Fibroblast of mammary gland (primary cell): ENCODE measurements around the gene USP22.

Source experiments
- DNase-seq: peaks from one replicate; pipeline ENCODE4 v3.0.0-alpha.2; 2010; ENCODE audit warnings: low read depth
- H3K4me3 ChIP-seq: 2 replicates; pipeline ENCODE4 v1.5.1; 2011; ENCODE audit warnings: low read depth, mild to moderate bottlenecking, low read length, moderate library complexity; ENCODE audit not compliant: control insufficient read depth
- TF ChIP-seq, protein P1 (sequence below): conservative IDR thresholded peaks from 2 replicates; pipeline ENCODE4 v1.5.1; 2011; ENCODE audit warnings: low read depth, low read length, inconsistent platforms; ENCODE audit not compliant: control insufficient read depth, insufficient read depth

Gene USP22

DNA sequence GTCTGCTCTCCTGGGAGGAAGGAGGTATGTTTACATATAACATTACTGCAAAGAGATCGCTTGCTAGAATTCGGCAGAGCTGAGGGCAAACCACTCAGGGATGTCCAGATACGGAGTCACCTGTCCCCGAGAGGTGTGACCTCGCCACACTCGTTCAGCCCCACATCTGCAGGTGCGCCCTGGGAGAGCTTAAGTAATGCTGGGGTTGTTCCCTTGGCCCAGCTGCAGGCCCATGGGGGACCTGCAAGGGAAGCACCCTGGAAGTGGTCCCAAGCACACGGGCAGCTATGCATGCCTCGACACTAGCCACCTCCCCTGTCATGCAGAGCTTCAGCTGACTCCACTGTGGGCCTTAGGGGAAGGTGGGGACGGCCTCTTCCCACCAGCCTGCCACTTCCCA, 22.2 kb downstream of the USP22 start:
- TF ChIP-seq, protein P1, sequence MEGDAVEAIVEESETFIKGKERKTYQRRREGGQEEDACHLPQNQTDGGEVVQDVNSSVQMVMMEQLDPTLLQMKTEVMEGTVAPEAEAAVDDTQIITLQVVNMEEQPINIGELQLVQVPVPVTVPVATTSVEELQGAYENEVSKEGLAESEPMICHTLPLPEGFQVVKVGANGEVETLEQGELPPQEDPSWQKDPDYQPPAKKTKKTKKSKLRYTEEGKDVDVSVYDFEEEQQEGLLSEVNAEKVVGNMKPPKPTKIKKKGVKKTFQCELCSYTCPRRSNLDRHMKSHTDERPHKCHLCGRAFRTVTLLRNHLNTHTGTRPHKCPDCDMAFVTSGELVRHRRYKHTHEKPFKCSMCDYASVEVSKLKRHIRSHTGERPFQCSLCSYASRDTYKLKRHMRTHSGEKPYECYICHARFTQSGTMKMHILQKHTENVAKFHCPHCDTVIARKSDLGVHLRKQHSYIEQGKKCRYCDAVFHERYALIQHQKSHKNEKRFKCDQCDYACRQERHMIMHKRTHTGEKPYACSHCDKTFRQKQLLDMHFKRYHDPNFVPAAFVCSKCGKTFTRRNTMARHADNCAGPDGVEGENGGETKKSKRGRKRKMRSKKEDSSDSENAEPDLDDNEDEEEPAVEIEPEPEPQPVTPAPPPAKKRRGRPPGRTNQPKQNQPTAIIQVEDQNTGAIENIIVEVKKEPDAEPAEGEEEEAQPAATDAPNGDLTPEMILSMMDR, result no peak
- no peak for DNase-seq
- no peak overlapping the region for H3K4me3 ChIP-seq

DNA sequence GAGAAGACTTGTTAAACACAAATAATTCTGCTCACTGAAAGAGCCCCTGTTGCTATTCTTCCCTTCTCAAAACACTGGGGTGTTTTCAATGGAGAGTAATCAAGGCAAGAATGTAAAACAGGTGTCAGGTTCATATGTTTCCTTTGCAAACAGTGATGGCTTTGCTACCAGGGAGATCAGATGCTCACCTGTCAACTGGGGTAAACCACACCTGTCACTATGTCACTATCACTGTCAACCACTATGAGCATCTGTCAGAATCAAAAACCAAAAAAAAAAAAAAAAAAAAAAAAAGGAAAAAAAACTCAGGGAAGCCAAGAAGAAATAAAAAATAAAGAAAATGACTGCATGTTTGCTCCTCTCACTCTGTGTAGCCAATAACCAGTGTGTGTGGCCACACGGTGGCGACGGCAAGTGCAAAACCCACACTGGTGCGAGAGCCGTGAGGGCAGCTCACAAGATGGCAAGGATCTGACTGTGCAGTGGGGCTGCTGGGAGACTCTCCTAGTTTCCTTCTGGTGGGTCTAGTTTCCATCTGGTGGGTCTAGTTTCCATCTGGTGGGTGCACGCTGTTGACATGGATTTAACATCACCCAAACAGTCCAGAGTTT, 22.7 kb downstream of the USP22 start:
- no peak overlapping the region for H3K4me3 ChIP-seq
- TF ChIP-seq, protein P1, result peak; percentile 32
- DNase-seq, result peak; percentile 49

DNA sequence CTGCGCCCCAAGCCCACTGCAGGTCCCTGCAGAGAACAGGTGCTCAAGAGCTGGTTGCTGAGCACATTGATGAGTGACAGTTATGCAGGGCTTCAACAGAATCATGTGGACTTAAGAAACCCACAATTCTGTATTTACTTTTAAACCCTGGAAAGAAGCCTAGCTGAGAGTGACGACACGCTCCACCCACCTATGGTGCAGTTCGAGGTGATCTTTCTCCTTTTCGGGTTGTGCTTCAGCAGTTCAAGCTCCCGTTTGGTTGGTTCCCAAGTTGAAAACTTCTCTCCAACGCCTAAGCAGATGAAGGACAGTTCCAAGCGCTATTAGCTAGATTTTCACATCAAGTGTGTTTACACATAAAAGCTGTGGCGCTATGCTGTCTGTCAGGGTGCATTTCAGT, 23.9 kb downstream of the USP22 start:
- no peak for DNase-seq
- TF ChIP-seq, protein P1, result no peak
- no peak overlapping the region for H3K4me3 ChIP-seq

DNA sequence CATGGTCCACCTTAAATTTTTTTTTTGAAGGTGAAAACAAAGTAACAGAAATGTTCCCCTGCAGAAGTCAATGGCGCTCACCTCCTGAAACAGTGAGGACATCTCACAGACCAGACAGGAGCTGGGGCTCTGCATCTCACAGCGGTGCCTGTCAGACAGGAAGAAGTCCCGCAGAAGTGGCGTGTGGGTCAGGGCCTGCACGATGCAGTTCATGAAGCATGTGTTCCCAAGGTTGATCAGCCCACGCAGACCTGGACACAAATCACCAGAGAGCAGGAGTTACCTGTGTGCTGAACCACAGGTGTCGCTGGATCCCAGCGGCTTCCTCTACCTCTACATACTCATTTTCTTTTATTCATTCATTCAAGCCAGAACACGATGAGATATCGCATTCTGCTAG, 24.9 kb downstream of the USP22 start:
- no peak overlapping the region for H3K4me3 ChIP-seq
- no peak for DNase-seq
- TF ChIP-seq, protein P1, result no peak

DNA sequence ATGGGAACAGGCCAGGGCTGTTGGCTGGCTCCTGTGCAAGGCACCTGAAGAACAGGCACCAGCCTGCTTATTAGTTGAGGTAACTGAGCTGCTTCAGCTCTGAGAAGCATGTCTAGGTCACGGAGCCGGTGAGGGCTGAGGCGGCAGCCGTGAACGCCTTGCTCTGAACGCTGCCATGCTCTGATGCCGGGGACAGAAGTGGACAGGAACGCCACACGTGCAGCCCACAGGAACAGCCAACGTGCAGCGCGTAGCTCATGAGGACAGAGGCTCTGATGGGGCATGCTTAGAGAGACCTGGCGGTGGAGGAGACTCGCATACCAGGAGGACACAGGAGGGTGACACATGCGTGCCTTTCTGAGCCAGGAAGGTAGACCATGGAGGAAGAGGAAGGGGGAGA, 25.6 kb downstream of the USP22 start:
- no peak overlapping the region for H3K4me3 ChIP-seq
- no peak for DNase-seq
- TF ChIP-seq, protein P1, result no peak

DNA sequence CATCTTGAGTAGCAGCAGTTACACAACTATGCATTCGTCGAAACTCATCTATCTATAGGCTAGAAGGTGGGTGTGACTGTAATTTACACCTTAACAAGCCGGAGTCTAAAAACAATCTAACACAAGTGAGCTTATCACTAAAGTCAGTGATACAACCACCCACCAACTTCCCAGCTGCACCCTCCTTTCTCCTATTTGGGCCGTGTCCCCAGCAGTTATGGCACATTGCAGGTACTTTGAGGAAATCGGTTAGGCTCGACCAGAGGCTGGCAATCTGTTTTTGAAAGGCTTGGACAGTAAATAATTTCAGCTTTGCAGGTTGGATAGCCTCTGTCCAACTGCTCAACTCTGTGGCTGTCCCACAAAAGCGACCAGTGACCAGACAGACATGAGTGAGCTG, 26.0 kb downstream of the USP22 start:
- TF ChIP-seq, protein P1, result no peak
- no peak for DNase-seq
- no peak overlapping the region for H3K4me3 ChIP-seq

DNA sequence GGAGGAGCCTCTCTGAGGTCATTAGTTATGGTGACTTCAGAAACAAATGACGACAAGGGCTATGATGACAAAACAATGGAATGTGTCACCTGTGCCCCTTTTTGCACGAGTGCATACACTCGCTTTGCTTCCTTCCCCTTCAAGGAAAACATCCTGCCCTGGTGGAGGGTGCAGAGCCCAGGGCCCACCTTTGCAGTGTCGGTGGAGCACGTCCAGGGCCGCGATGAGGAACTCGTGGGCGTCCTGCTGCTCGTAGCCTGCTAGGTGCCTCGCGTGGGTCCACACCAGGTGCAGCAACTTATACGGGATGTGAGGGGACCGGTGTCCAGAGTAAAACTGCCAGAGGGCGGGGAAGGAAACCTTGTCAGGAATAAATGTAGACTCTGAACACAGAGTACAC, 27.2 kb downstream of the USP22 start:
- TF ChIP-seq, protein P1, result no peak
- no peak for DNase-seq

More for the DNA sequence above, 27.2 kb downstream of the USP22 start:
- H3K4me3 ChIP-seq, result no peak overlapping the region
